GM23338 (cell line): ENCODE measurements around the gene RBBP8. TPM values are rescaled to one million over a fixed set of nuclear protein-coding genes. Genes with fewer than 3 reads are reported as not detected.

Experiments
- ATAC-seq: fragments of 200-7000 bp; cut with Tn5 transposase; 3 replicates; pipeline ENCODE4 v1.9.1; 2020
- DNase-seq: peaks from one replicate; pipeline ENCODE4 v3.0.0-alpha.2; 2015; ENCODE audit warnings: low spot score
- H2AFZ ChIP-seq: fragments of 200-600 bp; sonication (generic); 2 replicates; pipeline ENCODE4 v1.8.0; 2016; ENCODE audit warnings: antibody characterized with exemption, mild to moderate bottlenecking, moderate library complexity
- H3F3A ChIP-seq: fragments of 200-600 bp; sonication (generic); replicated peaks from 2 replicates; pipeline ENCODE4 v1.8.0; 2017; ENCODE audit warnings: antibody characterized with exemption, mixed run types, low read depth
- H3K27ac ChIP-seq: fragments of 200-600 bp; sonication (generic); 2 replicates; pipeline ENCODE4 v1.6.1; 2016; ENCODE audit warnings: low read depth
- H3K27me3 ChIP-seq: fragments of 200-600 bp; sonication (generic); 2 replicates; pipeline ENCODE4 v1.8.0; 2016; ENCODE audit warnings: mild to moderate bottlenecking, mixed run types, moderate library complexity; ENCODE audit not compliant: insufficient read depth
- H3K36me3 ChIP-seq: fragments of 200-600 bp; sonication (generic); 2 replicates; pipeline ENCODE4 v1.8.0; 2016; ENCODE audit warnings: mild to moderate bottlenecking; ENCODE audit not compliant: insufficient read depth
- H3K4me1 ChIP-seq: fragments of 200-600 bp; sonication (generic); 2 replicates; pipeline ENCODE4 v1.8.0; 2016; ENCODE audit warnings: mild to moderate bottlenecking, moderate library complexity; ENCODE audit not compliant: insufficient read depth
- H3K4me2 ChIP-seq: fragments of 200-600 bp; sonication (generic); 2 replicates; pipeline ENCODE4 v1.7.1; 2017; ENCODE audit warnings: mixed run types
- H3K4me3 ChIP-seq: fragments of 200-600 bp; sonication (generic); 2 replicates; pipeline ENCODE4 v1.6.1; 2016; ENCODE audit warnings: mixed run types
- H3K79me2 ChIP-seq: fragments of 200-600 bp; sonication (generic); replicated peaks from 2 replicates; pipeline ENCODE4 v1.8.0; 2017; ENCODE audit warnings: mild to moderate bottlenecking; ENCODE audit not compliant: insufficient read depth
- H3K9me2 ChIP-seq: fragments of 200-600 bp; sonication (generic); 2 replicates; pipeline ENCODE4 v1.8.0; 2017; ENCODE audit not compliant: insufficient read depth
- H4K20me1 ChIP-seq: fragments of 200-600 bp; sonication (generic); replicated peaks from 2 replicates; pipeline ENCODE4 v1.8.0; 2017; ENCODE audit warnings: mild to moderate bottlenecking; ENCODE audit not compliant: insufficient read depth
- H3K27ac Mint-ChIP-seq: 2 replicates; pipeline ENCODE4 v1.8.0; 2020; ENCODE audit warnings: inconsistent platforms, mild to moderate bottlenecking, moderate library complexity, mixed read lengths
- H3K27me3 Mint-ChIP-seq: 3 replicates; pipeline ENCODE4 v1.8.0; 2022; ENCODE audit warnings: low read depth, mild to moderate bottlenecking, moderate library complexity, mixed read lengths, inconsistent platforms; ENCODE audit not compliant: insufficient read depth, poor library complexity
- H3K36me3 Mint-ChIP-seq: 3 replicates; pipeline ENCODE4 v1.8.0; 2021; ENCODE audit warnings: low read depth, mild to moderate bottlenecking, inconsistent platforms, moderate library complexity, mixed read lengths
- H3K4me1 Mint-ChIP-seq: 3 replicates; pipeline ENCODE4 v1.8.0; 2020; ENCODE audit warnings: mild to moderate bottlenecking, inconsistent platforms, mixed read lengths
- H3K4me3 Mint-ChIP-seq: 3 replicates; pipeline ENCODE4 v1.8.0; 2021; ENCODE audit warnings: moderate library complexity, mild to moderate bottlenecking, inconsistent platforms, mixed read lengths
- H3K9me3 Mint-ChIP-seq: 3 replicates; pipeline ENCODE4 v1.8.0; 2020; ENCODE audit warnings: moderate library complexity, mild to moderate bottlenecking, inconsistent platforms, mixed read lengths
- CREB1 ChIP-seq: fragments of 250-450 bp; sonication (Bioruptor Pico); IDR thresholded peaks from 2 replicates; pipeline ENCODE4 v1.5.0; 2020; ENCODE audit warnings: low read depth, mild to moderate bottlenecking, moderate library complexity
- CTCF ChIP-seq, 2 experiments: fragments of 200-600 bp in 1 of 2; sonication (generic) in 1 of 2; conservative IDR thresholded peaks; 2 replicates each; pipeline versions ENCODE4 v1.5.1 to v1.6.1; 2016 to 2017; ENCODE audit warnings: antibody characterized with exemption in 2 of 2, low read depth in 2 of 2, mild to moderate bottlenecking in 2 of 2, moderate library complexity in 1 of 2
- ETS1 ChIP-seq: IDR thresholded peaks from 2 replicates; pipeline ENCODE4 v1.6.1; 2016; ENCODE audit warnings: antibody characterized with exemption
- EZH2 ChIP-seq: fragments of 200-600 bp; sonication (generic); IDR thresholded peaks from one replicate; pipeline ENCODE4 v1.8.0; 2017; ENCODE audit warnings: antibody characterized with exemption, mild to moderate bottlenecking, low read depth; ENCODE audit not compliant: unreplicated experiment
- EZH2phosphoT487 ChIP-seq: fragments of 200-600 bp; sonication (generic); IDR thresholded peaks from one replicate; pipeline ENCODE4 v1.8.1; 2018; ENCODE audit warnings: antibody characterized with exemption; ENCODE audit not compliant: unreplicated experiment
- JUNB ChIP-seq: IDR thresholded peaks from one replicate; pipeline ENCODE4 v1.6.1; 2016; ENCODE audit warnings: antibody characterized with exemption; ENCODE audit not compliant: unreplicated experiment
- NANOG ChIP-seq: IDR thresholded peaks from 2 replicates; pipeline ENCODE4 v1.6.1; 2016; ENCODE audit warnings: antibody characterized with exemption, borderline replicate concordance
- POLR2AphosphoS5 ChIP-seq: IDR thresholded peaks from 2 replicates; pipeline ENCODE4 v1.6.1; 2016; ENCODE audit warnings: antibody characterized with exemption, low read depth
- REST ChIP-seq: IDR thresholded peaks from one replicate; pipeline ENCODE4 v1.6.1; 2018; ENCODE audit warnings: antibody characterized with exemption; ENCODE audit not compliant: unreplicated experiment
- ZNF114 ChIP-seq: fragments of 250-450 bp; sonication (Bioruptor Pico); IDR thresholded peaks from 2 replicates; pipeline ENCODE4 v1.5.0; 2020; ENCODE audit warnings: mild to moderate bottlenecking, moderate library complexity
- ZNF331 ChIP-seq: fragments of 250-450 bp; sonication (Bioruptor Pico); IDR thresholded peaks from 2 replicates; pipeline ENCODE4 v1.5.0; 2020; ENCODE audit warnings: low read depth, mild to moderate bottlenecking, moderate library complexity
- polyA plus RNA-seq: library from polyadenylated mRNA; unstranded; fragments of >200 nt; fragmentation: Nextera tagmentation; extraction: Ambion mirVana; gene quantifications from 2 replicates; pipeline ENCODE4 v1.2.1, GENCODE V29; 2016
- total RNA-seq: library from RNA; depleted of rRNA; stranded (reverse); fragments of >200 nt; shearing (Covaris generic); gene quantifications from 2 replicates; pipeline ENCODE4 v1.2.3, GENCODE V29; 2014

Gene RBBP8
- total and polyA plus RNA-seq, 2 experiments from 2014 or later = 53.3 to 55.6 TPM

- Histone ChIP-seq H3K9me2 (no peaks in the 10 kb centered on the region), H3K4me3 (no peak overlapping the region), H3K36me3 (no peaks in the 10 kb centered on the region), H3F3A (no peaks in the 10 kb centered on the region), H3K27ac (no peak overlapping the region), H3K27me3 (no peaks in the 10 kb centered on the region), H3K4me2 (no peak overlapping the region), H4K20me1 (no peaks in the 10 kb centered on the region), H2AFZ (0 out of 2 replicates have a peak overlapping the region, but pooled peaks have one; percentile 18), H3K4me1 (peaks cover 6% of the 10 kb centered on the region; the same call in 1 of the 2 replicates), H3K79me2 (no peaks in the 10 kb centered on the region)
- Mint-ChIP-seq H3K4me1 (peaks cover 19% of the 10 kb centered on the region), H3K36me3 (no peaks in the 10 kb centered on the region), H3K4me3 (no peak overlapping the region), H3K27me3 (peaks cover 7% of the 10 kb centered on the region), H3K27ac (no peak overlapping the region; the same call in 1 of the 2 replicates), H3K9me3 (no peaks in the 10 kb centered on the region)
- ATAC-seq = no peak
- TF ChIP-seq EZH2 (no peak), ETS1 (no peak), CREB1 (CRISPR knock-in tag) (no peak)
- no peak for DNase-seq
Measured at GRCh38 chr18:23069481-23069880, 136.4 kb downstream of the RBBP8 start.

GRCh38 chr18:23069898-23070297 is 136.8 kb downstream of the RBBP8 start:
- peak overlapping the region; percentile 23; the same call in 1 of the 2 replicates for H2AFZ ChIP-seq
- no peak overlapping the region for H3K4me2 ChIP-seq
- Mint-ChIP-seq H3K27ac (no peak overlapping the region; the same call in 1 of the 2 replicates), H3K36me3 (no peaks in the 10 kb centered on the region), H3K27me3 (peaks cover 7% of the 10 kb centered on the region), H3K4me3 (no peak overlapping the region), H3K4me1 (peaks cover 19% of the 10 kb centered on the region), H3K9me3 (no peaks in the 10 kb centered on the region)
- H3K36me3 ChIP-seq = no peaks in the 10 kb centered on the region
- H3K9me2 ChIP-seq = no peaks in the 10 kb centered on the region
- DNase-seq (no peak), ATAC-seq (no peak)
- peaks cover 6% of the 10 kb centered on the region; the same call in 1 of the 2 replicates for H3K4me1 ChIP-seq
- H3K27me3 ChIP-seq = no peaks in the 10 kb centered on the region
- no peaks in the 10 kb centered on the region for H4K20me1 ChIP-seq
- H3F3A ChIP-seq = no peaks in the 10 kb centered on the region
- no peak overlapping the region for H3K4me3 ChIP-seq
- no peak overlapping the region for H3K27ac ChIP-seq
- H3K79me2 ChIP-seq = no peaks in the 10 kb centered on the region
- TF ChIP-seq REST (no peak), ZNF331 (CRISPR knock-in tag) (no peak), EZH2phosphoT487 (no peak), EZH2 (no peak), CREB1 (CRISPR knock-in tag) (no peak), NANOG (no peak), POLR2AphosphoS5 (no peak), ZNF114 (no peak), JUNB (no peak), CTCF (conservative IDR thresholded peaks at IDR 0.05; ENCODE audit: low read depth in 2 of 2) (no peak)
